ENCODE results near the gene C1orf94. TPM values are rescaled to one million over a fixed set of nuclear protein-coding genes. Genes with fewer than 3 reads are reported as not detected.

Gene C1orf94, protein sequence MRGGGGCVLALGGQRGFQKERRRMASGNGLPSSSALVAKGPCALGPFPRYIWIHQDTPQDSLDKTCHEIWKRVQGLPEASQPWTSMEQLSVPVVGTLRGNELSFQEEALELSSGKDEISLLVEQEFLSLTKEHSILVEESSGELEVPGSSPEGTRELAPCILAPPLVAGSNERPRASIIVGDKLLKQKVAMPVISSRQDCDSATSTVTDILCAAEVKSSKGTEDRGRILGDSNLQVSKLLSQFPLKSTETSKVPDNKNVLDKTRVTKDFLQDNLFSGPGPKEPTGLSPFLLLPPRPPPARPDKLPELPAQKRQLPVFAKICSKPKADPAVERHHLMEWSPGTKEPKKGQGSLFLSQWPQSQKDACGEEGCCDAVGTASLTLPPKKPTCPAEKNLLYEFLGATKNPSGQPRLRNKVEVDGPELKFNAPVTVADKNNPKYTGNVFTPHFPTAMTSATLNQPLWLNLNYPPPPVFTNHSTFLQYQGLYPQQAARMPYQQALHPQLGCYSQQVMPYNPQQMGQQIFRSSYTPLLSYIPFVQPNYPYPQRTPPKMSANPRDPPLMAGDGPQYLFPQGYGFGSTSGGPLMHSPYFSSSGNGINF
- not detected in 2 replicates for total RNA-seq

DNA sequence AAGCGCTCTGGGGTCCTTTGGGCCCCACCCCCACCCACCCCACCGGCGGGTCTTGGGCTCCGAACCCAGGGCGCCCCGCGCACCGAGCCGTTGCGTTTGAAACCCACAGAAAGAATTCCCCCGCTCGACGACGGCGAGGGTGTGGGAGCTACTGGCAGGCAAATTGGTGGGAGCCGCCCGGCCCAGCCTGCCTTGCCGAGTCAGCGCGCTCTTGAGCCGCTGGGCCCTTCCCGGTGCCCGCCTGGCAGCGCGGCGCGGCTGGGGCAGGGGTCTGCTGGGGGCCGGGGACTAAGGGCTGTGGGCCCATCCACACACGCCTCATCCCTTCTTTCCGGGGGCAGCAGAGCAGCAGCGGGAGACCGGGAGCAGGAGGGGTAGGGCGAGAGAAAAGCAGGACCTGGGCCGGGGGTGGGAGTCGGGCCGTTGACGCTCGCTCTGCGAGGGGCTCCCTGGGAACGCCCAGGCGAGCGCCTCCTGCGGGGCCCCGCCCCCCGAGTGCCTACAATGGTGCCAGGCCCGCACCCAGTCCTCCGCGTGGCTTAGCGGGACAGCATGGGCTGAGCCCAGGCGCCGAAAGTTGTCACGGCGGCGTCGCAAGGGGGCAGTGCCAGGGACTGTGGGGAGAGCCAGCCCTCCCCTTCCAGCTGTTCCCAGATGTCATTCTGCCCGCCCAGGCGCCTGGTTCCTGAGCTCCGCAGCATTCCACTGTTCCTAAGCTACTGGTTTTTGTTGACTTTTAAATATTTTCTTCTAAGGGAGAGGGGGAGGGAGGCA is at the start of gene C1orf94:
Gene C1orf94, plus strand, starts transcription at position 78 of the 774 bp plus-strand sequence. CDS start 883 bp downstream, outside the sequence.
- no peak within 1 kb of the TSS for H3K4me3 ChIP-seq (ENCODE audit: low read depth, low read length)

DNA sequence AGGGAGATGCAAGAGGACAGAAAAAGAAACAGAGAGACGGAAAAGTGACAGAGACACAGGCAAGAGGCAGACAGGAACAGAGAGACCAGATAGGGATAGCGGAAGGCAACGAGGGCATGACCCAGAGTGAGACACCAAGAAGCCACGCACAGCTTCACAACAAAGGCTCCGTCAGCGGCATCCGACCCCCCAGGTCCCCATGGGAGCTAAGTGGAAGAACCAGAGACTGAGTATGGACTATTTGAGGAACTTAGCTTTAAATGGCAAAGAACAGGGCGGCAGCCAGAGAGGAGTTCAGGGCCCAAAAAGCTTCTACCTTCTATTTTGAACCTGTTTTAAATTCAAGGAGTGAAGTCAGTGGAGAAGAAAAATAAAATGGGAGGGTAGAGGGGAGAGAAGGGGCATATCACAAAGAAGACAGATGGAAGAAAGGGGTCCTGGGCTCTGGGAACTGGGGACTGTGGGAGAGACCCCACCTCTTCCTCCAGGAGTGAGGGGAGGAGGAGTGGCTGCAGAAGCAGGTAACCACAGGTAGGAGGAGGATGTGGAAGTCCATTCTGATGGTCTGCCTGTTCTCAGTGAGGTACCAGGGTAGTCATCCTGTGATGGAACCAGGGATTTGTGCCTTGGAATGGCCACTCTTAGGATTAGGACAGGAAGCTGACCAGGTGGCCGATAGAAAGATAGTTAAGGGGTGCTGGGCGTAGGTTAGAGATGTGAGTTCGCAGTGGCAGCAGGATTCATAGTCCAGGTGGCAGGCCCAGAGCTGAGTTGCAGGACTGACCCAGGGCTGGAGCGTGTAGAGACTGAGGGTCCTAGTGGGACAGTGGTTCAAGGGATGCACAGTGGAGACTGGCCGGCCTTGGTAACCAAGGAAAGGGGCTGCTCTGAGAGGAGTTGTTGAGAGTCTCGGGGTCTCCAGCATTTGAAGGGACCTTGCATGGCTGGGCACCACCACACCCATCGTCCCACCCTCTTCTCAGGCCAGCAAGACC is 49.4 kb upstream of the C1orf94 start:
- TF ChIP-seq CTCF (IDR thresholded peaks at IDR 0.05; ENCODE audit: insufficient read depth, low read depth, low read length) = no peak
- no peak overlapping the region for H3K4me3 ChIP-seq (ENCODE audit: low read depth, low read length)
- DNase-seq (ENCODE audit: low read depth) = no peak

More for the DNA sequence above, at the start of gene C1orf94:
- TF ChIP-seq CTCF (IDR thresholded peaks at IDR 0.05; ENCODE audit: insufficient read depth, low read depth, low read length) = no peak
- no peak for DNase-seq (ENCODE audit: low read depth)

DNA sequence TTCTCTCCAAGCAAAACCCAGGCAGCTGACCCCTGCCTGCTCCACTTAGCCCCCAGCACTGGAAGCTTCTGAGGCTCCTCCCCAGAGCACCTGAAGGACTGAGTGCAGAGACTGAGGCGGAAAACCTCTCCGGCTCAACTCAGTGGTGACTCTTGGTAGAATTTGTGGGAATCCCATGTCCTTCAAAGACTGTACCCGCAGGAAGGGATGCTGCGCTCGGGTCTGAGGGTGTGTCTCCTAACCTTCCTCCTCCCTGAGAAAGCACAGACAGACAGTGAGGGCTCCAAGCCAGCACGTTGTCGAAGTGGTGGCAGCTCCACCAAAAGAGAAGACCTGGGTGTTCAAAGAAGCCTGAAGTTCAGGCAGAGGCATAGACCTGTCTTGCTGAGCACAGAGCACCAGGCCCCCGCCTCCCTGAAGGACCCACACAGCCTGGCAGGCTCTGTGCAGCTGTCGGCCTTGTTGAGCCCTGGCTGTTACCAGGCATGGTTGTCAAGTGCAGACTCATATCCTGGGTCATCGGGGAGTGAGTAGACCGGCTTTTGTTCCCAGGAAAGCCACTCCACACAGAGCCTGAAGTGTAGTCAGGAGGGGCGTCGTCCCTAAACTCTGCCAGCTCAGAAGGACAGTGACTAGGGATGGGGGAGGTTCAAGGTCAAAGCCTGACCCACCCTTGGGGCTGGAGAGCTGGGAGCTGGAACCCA is 48.4 kb upstream of the C1orf94 start:
- H3K4me3 ChIP-seq (ENCODE audit: low read depth, low read length) = no peak overlapping the region
- DNase-seq (ENCODE audit: low read depth) = no peak
- TF ChIP-seq CTCF (IDR thresholded peaks at IDR 0.05; ENCODE audit: insufficient read depth, low read depth, low read length) = no peak

DNA sequence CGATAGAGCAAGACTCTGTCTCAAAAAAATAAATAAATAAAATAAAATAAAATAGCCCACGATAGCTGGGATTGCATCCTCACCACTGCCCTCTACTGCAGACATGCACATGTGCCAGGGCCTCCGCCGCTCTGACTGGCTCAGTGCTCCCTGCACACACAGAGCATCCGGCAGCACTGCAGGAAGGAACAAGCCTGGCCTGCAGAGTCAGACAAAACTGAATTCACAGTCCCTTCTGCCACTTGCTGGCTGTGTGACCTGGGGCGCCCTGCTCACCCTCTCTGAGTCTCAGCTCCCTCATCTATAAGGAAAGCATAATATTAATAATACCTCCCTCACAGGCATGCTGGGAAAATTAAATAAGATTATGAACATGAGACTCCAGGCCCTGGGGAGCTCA is 47.1 kb upstream of the C1orf94 start:
- no peak overlapping the region for H3K4me3 ChIP-seq (ENCODE audit: low read depth, low read length)
- no peak for DNase-seq (ENCODE audit: low read depth)
- no peak for TF ChIP-seq CTCF (IDR thresholded peaks at IDR 0.05; ENCODE audit: insufficient read depth, low read depth, low read length)

DNA sequence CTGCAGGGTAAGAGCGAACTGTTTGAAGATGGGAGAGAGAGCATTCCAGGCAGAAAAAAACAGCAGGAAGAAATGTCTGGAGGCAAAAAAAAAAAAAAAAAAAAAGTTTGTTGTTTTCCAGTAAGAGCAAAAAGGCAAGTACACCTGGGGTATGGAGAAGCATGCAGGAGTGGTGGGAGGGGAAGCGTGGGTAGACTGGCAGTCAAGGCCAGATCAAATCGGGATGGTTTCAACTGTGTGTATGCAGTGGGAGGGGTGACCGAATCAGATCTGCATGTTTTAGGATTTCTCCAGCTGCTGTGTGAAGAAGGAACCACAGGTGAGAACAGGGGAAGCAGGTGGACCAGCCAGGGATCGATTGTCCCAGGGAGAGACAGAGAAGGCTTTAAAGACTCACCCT is 46.4 kb upstream of the C1orf94 start:
- TF ChIP-seq CTCF (IDR thresholded peaks at IDR 0.05; ENCODE audit: insufficient read depth, low read depth, low read length) = no peak
- H3K4me3 ChIP-seq (ENCODE audit: low read depth, low read length) = no peak overlapping the region
- DNase-seq (ENCODE audit: low read depth) = no peak
